WI38 (cell line): ENCODE measurements around the gene UXS1.

Source experiments
- H3K4me3 ChIP-seq: 2 replicates; pipeline ENCODE4 v1.5.1; 2011; ENCODE audit warnings: low read depth, mild to moderate bottlenecking, control low read depth, low read length
- TF ChIP-seq, protein P1 (sequence below): IDR thresholded peaks from 2 replicates; pipeline ENCODE4 v1.5.1; 2012; ENCODE audit warnings: low read depth, mild to moderate bottlenecking, control low read depth, low read length

The UXS1 gene

GRCh38 chr2:106187273-106187891, 6.7 kb downstream of the UXS1 start:
- TF ChIP-seq, protein P1, sequence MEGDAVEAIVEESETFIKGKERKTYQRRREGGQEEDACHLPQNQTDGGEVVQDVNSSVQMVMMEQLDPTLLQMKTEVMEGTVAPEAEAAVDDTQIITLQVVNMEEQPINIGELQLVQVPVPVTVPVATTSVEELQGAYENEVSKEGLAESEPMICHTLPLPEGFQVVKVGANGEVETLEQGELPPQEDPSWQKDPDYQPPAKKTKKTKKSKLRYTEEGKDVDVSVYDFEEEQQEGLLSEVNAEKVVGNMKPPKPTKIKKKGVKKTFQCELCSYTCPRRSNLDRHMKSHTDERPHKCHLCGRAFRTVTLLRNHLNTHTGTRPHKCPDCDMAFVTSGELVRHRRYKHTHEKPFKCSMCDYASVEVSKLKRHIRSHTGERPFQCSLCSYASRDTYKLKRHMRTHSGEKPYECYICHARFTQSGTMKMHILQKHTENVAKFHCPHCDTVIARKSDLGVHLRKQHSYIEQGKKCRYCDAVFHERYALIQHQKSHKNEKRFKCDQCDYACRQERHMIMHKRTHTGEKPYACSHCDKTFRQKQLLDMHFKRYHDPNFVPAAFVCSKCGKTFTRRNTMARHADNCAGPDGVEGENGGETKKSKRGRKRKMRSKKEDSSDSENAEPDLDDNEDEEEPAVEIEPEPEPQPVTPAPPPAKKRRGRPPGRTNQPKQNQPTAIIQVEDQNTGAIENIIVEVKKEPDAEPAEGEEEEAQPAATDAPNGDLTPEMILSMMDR, result no peak
- H3K4me3 ChIP-seq, result no peak overlapping the region

GRCh38 chr2:106185475-106186184, 8.5 kb downstream of the UXS1 start:
- no peak overlapping the region for H3K4me3 ChIP-seq
- TF ChIP-seq, protein P1, result no peak

GRCh38 chr2:106184857-106185256, 9.2 kb downstream of the UXS1 start:
- H3K4me3 ChIP-seq, result no peak overlapping the region
- TF ChIP-seq, protein P1, result no peak

DNA sequence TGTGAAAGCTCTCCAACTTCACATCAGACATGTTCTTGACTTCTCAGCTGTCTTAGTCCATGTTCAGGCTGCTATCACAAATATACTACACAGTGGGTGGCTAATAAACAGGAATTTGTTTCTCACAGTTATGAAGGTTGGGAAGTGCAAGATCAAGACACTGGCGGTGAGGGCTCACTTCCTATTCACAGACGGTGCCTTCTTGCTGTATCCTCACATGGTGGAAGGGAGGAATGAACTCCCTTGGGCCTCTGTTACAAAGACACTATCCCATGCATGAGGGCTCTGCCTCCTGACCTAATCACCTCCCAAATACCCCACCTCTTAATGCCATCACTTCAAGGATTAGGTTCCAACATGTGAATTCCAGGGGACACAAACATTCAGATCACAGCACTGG, 9.7 kb downstream of the UXS1 start:
- TF ChIP-seq, protein P1, result no peak
- H3K4me3 ChIP-seq, result no peak overlapping the region

DNA sequence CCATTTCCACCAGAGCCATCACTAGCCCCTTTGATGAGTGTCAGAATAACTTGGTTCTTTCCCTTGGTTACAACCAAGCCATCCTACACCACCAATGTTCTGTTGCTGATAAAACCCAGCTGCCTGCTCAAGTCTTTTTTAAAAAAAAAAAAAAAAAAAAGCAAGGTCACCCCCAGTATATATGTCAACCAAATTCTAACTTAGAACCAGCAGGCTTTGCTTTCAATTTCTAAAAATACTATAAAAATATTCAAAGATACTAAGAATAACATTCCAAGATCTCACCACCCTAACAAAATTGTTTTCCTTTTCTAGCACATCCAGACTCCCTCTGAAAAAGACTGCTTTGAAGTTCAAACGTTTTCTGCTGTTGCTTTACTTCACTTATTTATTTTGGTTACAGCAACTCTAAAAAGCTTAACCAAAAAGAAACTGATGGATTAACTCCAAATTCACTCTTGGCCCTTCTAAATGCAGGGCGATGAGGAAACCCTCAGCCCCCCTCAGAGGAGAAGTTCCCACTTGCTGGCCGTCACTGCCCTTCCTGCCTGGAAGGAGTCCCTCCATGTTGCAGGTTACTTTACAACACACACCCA, 10.9 kb downstream of the UXS1 start:
- TF ChIP-seq, protein P1, result no peak
- H3K4me3 ChIP-seq, result no peak overlapping the region

DNA sequence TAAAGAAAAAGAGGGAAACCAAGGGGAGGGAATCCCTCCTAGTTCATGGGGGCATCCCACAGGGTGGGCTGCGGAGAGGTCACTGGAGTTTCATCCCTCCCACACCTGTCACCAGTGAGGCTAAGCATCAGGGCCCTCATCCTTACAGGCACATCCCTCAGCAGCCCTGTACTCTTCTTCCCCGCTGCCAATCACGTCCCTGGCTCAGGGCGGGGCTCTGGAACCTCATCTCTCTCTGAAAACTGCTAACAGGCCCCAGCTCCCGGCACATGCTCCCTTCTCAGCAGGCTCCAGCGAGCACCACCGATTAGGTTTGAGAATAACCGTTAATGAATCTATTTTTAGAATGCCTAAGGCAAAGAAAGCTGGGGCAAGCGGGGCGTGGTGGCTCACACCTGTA, 13.0 kb downstream of the UXS1 start:
- TF ChIP-seq, protein P1, result no peak
- no peak overlapping the region for H3K4me3 ChIP-seq

DNA sequence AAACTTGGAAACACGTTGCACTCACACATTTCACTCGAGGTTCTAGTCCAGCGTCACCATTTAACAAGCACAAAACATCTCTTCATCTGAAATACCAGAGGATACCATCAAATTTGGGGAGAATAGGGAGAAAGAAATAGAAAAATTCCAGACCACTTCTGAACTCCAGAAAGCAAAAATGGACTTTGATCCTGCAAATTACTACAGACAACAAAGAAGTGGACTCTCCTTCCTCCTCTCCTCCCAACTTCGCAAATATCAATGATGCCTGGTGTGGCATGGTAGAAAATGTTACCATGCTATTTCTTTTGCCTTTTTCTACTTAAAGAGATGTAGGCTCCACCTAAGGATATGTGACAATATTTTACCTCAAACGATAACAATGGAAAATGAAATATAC, 13.5 kb downstream of the UXS1 start:
- H3K4me3 ChIP-seq, result no peak overlapping the region
- TF ChIP-seq, protein P1, result no peak
